GM19099 (cell line): ENCODE results near the gene ZNF740.

Experiments used
- POLR2A ChIP-seq: IDR thresholded peaks from 3 replicates; pipeline ENCODE4 v1.6.1; 2011; ENCODE audit warnings: low read depth; ENCODE audit not compliant: insufficient read length; ENCODE audit errors: extremely low read depth

The ZNF740 gene, protein sequence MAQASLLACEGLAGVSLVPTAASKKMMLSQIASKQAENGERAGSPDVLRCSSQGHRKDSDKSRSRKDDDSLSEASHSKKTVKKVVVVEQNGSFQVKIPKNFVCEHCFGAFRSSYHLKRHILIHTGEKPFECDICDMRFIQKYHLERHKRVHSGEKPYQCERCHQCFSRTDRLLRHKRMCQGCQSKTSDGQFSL

DNA sequence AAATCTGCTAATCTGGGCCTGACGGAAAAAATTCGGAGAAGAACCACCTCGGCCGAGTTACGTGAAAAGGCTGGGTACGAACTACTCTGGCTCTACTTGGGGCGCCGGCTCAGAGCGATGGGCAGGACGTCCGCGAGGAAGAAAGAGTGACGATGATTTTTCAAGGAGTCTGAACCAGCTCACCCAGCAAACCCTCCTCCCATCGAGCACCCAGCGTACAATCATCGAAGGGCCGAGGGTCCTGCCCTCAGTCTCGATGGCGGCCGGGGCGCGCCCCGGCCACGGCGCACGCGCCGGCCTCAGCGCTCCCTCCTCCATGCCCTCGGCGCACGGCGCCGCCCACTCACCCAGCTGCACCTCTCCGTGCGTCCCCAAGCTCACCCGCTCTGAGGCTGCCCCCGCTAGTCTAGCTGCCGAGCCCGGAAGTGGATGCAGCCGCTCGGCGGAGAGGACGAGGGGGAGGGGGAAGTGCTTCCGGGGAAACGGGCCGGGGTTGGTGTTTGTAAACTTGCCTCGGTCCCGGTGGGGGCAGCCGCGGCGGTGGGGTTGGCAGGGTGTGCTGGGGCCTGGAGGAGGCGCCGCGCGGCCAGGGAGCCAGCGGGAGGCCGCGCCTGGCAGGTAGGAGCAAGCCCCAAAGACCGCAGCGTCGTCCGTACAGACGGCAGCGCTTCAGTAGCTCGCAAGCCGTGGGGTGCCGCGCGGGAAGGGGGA is at the start of gene ZNF740, which contains the start of gene CSAD:
Gene ZNF740 (plus strand): TSS at position 503 of the 711 bp plus-strand sequence. CDS start 1,262 bp downstream, outside the sequence.
Gene CSAD (minus strand): TSS at position 706 of the 711 bp plus-strand sequence. CDS start 7,455 bp downstream, outside the sequence.
- TF ChIP-seq POLR2A, result peak; percentile 91

DNA sequence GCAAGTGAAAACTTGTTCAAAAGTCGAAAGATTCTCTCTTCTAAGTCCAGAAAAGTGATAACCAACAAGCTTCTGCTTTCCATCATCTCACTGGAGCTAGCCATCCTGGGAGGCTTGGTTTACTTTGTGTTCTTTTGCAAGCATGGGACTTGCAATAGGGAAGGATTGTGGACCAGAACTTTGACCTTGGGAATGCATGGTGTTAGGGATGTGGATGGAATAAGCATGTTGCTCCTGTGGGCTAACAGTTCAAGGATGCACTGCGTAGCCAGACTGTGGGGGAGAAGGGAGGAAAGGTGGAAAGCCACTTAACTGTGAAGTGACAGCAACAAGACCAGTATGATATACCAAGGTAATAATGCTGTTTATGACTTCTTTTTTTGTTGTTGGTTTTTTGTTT is 48.7 kb upstream of the ZNF740 start:
- TF ChIP-seq POLR2A, result no peak

DNA sequence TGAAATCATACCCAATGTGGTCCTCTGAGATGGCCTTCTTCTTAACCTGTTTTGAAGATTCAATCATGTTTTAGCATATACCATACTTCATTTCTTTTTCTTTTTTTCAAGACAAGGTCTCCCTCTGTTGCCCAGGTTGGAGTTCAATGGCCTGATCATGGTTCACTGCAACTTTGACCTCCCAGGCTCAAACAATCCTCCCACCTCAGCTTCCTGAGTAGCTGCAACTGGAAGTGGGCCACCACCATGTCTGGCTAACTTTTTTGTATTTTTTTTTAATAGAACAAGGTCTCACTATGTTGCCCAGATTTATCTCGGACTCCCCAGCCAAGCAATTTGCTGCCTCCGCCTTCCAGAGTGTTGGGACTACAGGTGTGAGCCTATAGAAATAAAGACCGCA is 46.8 kb upstream of the ZNF740 start:
- no peak for TF ChIP-seq POLR2A

DNA sequence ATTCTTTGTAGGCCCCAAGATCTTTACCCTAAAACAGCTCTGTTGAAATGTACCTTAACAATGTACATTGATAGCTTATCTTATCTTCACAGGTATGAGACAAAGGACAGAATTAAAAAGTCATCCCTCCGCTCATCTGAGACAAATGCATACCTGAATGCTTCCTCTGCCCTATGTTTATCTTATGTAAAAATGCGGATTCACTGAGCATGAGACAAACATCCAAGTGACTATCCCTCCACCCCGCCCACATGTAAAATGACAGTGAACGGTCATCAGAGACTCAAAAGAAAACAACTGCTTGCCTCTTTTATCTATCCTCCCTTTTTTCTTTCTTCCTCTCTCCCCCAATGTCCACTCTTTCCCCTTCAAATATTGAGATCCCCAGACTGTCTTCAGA is 37.2 kb upstream of the ZNF740 start:
- no peak for TF ChIP-seq POLR2A

DNA sequence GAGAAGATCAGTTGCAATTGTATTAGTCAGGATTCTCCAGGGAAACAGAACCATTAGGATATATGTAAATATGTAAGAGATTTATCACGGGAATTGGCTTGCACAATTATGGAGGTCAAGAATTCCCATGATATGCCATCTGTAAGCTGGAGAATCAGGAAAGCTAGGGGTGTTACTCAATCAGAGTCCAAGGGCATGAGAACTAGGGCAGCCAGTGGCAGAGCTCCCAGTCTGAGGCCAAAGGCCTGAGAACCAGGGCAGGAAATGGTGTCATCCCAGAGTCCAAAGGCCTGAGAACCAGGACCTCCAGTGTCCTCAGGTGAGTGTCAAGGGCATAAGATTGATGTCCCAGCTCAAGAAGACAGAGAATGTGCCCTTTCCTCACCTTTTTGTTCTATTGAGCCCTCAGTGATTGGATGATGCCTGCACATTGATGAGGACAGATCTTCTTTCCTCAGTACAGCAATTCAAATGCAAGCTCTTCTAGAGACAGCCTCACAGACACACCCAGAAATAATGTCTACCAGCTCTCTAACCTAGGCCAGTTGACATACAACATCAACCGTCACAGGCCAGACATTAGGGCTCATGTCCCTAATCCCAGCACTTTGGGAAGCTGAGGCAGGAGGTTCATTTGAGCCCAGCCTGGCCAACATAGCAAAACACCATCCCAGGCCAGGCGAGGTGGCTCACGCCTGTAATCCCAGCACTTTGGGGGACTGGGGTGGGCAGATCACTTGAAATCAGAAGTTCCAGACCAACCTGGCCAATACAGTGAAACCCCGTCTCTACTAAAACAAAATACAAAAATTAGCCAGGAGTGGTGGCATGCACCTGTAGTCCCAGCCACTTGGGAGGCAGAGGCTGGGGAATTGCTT is 34.9 kb upstream of the ZNF740 start:
- no peak for TF ChIP-seq POLR2A

DNA sequence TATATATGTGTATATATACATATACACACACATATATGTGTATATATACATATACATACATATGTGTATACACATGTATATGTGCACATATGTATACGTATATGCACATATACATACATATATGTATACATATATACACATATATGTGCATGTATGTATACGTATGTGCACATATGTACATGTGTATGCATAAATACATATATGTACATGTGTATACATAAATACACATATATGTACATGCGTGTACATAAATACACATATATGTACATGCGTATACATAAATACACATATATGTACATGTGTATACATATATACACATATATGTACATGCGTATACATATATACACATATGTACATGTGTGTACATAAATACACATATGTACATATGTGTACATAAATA is 33.3 kb upstream of the ZNF740 start:
- TF ChIP-seq POLR2A, result no peak

DNA sequence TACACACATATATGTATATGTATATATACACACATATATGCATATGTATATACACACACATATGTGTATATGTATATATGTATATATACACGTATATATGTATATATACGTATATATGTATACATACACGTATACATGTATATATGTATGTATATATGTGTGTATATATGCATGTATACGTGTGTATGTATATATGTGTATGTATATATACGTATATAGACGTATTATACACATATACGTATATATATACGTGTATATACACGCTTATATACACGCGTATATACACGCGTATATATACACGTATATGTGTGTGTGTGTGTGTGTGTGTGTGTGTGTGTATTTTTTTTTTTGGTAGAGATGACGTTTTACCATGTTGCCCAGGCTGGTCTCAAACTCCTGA is 32.9 kb upstream of the ZNF740 start:
- TF ChIP-seq POLR2A, result no peak

DNA sequence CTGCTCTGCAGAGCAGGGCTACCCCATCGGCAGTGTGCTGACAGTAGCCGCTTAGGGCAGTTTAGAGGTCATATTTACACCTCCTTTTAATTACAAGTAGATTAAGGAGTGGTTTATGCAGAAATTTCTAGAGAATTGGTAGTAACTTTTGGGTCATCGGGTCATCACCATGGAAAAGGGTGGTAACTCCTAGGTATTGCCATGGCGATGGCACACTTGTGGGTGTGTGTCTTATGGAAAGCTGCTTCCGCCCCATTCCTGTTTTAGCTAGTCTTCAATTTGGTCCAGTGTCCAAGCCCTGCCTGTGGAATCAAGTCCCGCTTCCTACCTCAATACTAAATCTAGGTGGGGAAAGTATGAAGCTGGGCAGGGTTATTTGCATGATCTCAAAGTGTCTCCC is 29.5 kb upstream of the ZNF740 start:
- no peak for TF ChIP-seq POLR2A

DNA sequence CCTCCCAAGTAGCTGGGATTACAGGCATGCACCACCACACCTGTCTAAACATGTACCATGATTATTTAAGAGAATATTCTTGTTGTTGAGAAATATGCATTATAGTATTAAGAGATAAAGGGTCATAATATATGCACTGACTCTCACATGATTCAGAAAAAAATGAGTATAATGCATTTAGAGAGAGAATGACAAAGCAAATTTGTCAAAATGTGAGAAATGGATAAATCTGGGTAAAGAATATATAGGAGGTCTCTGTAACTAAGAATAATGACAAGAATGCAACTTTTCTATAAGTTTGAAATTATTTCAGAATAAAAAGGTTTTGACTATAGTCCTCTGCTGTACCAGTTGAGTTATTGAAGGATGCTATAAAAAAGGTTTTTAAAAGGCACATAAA is 28.1 kb upstream of the ZNF740 start:
- TF ChIP-seq POLR2A, result no peak

DNA sequence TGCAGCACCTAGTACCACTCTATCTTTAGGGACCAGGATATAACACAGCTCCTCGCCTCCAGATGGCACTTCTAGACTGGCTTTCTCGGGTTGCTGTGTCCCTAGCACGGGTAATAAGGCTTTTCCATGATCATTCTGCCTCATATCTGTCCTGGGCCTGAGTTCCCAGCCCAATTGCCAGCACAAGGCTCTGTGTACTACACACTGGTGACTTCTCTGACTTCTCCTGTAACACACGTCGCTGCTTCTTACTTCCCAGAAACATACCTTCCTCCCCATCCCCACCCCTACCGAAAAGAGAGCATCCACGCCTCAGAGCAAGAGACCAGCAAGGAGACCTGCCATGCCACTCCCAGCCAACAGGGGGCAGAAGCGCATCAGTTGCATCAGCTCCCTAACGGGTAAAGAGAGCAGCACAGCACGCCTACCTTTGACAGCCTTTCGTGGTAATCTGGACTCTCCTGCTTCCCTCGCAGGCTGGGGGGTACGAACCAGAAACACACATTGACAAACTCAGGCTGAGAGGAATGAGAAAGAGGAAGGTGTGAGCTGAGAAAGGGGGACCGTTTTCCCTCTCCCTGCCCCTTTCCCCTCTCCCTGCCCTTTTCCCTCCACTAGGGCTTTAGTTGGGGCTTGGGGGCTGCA is 21.2 kb upstream of the ZNF740 start:
- no peak for TF ChIP-seq POLR2A

DNA sequence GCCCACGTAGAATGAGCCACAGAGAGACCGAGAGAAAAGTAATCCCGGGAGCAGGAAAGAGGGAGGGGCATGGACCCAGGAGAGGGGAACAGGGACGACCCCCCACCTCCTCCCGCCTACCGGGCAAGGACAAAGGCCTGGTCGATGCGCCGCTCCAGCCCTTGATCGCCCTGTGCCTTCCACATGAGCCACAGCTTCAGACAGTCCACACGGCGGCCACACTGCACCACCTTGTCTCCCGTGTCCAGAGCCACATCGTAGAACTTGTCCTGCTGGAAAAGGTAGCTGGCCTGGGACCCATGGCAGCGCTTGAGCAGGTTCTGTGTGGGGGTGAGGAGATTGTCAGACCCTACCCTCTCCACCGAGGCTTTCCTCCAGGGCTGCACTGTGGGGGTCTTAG is 20.5 kb upstream of the ZNF740 start:
- TF ChIP-seq POLR2A, result no peak

DNA sequence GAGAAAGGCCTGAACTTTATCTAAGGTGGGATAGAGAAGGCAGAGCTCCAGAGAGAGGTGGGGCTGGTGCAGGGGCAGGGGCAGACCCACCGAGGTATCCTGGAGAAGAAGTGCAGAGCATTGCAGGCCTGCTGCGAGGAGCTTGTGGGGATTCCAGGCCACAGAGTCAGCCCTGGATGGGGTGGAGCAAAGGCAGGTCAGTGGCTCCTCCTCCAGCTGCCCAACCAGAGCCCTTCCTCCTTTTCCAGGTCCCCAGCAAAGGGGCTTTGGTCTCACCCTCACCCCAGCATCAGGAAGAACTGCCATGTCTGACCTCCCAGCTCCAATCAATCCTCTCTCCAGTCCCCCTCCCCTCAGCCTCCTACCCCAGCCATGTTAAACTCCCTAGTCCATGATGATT is 19.8 kb upstream of the ZNF740 start:
- TF ChIP-seq POLR2A, result no peak

DNA sequence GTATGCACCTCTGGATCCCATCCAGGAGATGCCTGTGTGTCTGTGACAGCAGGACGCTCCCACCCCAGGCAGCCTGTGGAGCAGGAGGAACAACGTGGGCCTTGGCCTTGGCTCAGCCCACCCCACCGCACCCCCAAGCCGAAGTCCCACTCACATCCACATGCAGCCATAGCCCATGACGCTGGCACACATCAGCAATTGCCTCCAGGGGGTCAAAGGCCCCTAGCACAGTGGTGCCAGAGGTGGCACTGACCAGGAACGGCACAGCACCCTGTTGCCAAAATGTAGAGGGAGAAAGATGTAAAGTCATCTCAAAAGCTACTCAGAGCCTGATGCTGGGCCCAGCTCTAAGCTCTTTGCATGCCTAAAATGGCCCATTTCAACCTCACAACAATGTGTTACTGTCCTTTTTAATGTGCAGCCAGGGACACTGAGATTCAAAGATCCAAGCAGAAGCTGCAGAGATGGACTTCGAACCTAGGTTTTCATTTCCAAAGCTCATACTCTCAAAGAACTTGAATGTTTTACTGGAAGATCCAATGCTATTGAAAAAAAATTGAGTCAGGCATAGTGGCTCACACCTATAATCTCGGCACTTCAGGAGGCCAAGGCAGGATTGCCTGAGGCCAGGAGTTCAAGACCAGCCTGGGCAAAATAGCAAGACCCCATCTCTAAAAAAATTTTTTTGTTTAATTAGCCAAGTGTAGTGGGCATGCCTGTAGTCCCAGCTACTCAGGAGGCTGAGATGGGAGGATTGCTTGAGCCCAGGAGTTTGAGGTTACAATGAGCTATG is 19.2 kb upstream of the ZNF740 start:
- TF ChIP-seq POLR2A, result no peak

DNA sequence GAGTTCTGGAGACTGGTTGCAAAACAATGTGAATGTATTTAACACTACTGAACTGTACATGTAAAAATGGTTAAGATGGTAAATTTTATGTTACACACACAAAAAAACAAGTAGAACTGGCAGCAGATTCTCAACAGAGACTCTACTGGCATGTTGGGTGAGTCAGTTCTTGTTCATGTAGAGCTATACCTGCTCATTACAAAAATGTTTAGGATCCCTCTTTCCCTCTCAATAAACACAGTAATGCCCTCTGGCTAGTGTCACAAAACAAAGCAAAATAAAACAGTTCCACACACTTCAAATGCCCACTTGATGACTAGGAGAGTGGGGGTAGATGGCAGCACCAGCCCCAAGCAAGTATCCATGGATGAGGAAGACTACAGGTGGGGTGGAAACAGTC is 13.7 kb upstream of the ZNF740 start:
- TF ChIP-seq POLR2A, result no peak
